Skeletal muscle tissue (tissue), 4 donors: ENCODE data around the gene CXCL17. TPM values are rescaled to one million over a fixed set of nuclear protein-coding genes. Genes with fewer than 3 reads are reported as not detected.

Source experiments
- H3K27ac ChIP-seq: one replicate; pipeline ENCODE4 v1.7.0; 2013; ENCODE audit warnings: mild to moderate bottlenecking, low read depth, low read length, inconsistent platforms
- H3K27me3 ChIP-seq, 3 donors: one replicate each; pipeline ENCODE4 v1.7.0; 2013; ENCODE audit warnings: low read length in 3 of 3; ENCODE audit not compliant: control insufficient read depth in 3 of 3, insufficient read depth in 3 of 3
- H3K36me3 ChIP-seq, 3 donors: one replicate each; pipeline ENCODE4 v1.7.0; 2013; ENCODE audit warnings: low read length in 3 of 3; ENCODE audit not compliant: control insufficient read depth in 3 of 3, insufficient read depth in 3 of 3
- H3K4me1 ChIP-seq, 3 donors: one replicate each; pipeline ENCODE4 v1.7.0; 2013; ENCODE audit warnings: low read length in 3 of 3, mild to moderate bottlenecking in 3 of 3; ENCODE audit not compliant: control insufficient read depth in 3 of 3, insufficient read depth in 3 of 3
- H3K4me3 ChIP-seq, 3 donors: one replicate each; pipeline ENCODE4 v1.7.0; 2013; ENCODE audit warnings: low read length in 3 of 3
- H3K9ac ChIP-seq, 3 donors: one replicate each; pipeline ENCODE4 v1.7.0; 2013; ENCODE audit warnings: low read length in 3 of 3, mild to moderate bottlenecking in 3 of 3, moderate library complexity in 2 of 3, low read depth in 1 of 3
- H3K9me3 ChIP-seq, 3 donors: one replicate each; pipeline ENCODE4 v1.7.0; 2013; ENCODE audit warnings: low read length in 3 of 3; ENCODE audit not compliant: control insufficient read depth in 3 of 3
- total RNA-seq: library from RNA; depleted of rRNA; stranded (reverse); fragments of >200 nt; gene quantifications from one replicate; pipeline ENCODE4 v1.2.3, GENCODE V29; 2014
- donor health status: Osteomylitis.

Gene CXCL17
- total RNA-seq, 1 donor from 2014 or later, result not detected

GRCh38 chr19:42477117-42477516 is 34.4 kb upstream of the CXCL17 start:
- no peaks in the 10 kb centered on the region for H3K9me3 ChIP-seq
- no peak overlapping the region for H3K27ac ChIP-seq
- no peaks in the 10 kb centered on the region for H3K36me3 ChIP-seq
- H3K4me3 ChIP-seq, result no peak overlapping the region
- no peaks in the 10 kb centered on the region for H3K4me1 ChIP-seq
- H3K27me3 ChIP-seq, result peaks cover 0 to 4% (median 0%) of the 10 kb centered on the region in 3 donors
- H3K9ac ChIP-seq, result no peak overlapping the region

GRCh38 chr19:42475366-42475765 is 32.6 kb upstream of the CXCL17 start:
- H3K27ac ChIP-seq, result no peak overlapping the region
- no peak overlapping the region for H3K9ac ChIP-seq
- no peaks in the 10 kb centered on the region for H3K4me1 ChIP-seq
- no peaks in the 10 kb centered on the region for H3K36me3 ChIP-seq
- no peaks in the 10 kb centered on the region for H3K9me3 ChIP-seq
- no peak overlapping the region for H3K4me3 ChIP-seq
- peaks cover 0 to 4% (median 0%) of the 10 kb centered on the region in 3 donors for H3K27me3 ChIP-seq

- Histone ChIP-seq H3K27me3 (peaks cover 0 to 4% (median 0%) of the 10 kb centered on the region in 3 donors), H3K9me3 (no peaks in the 10 kb centered on the region), H3K4me1 (no peaks in the 10 kb centered on the region), H3K4me3 (no peak overlapping the region), H3K36me3 (no peaks in the 10 kb centered on the region), H3K27ac (no peak overlapping the region), H3K9ac (no peak overlapping the region)
These were observed 32.0 kb upstream of the CXCL17 start for GRCh38 chr19:42474743-42475142.

- Histone ChIP-seq H3K9ac (no peak overlapping the region), H3K36me3 (no peaks in the 10 kb centered on the region), H3K4me1 (no peaks in the 10 kb centered on the region), H3K9me3 (no peaks in the 10 kb centered on the region), H3K27me3 (peaks cover 0 to 4% (median 0%) of the 10 kb centered on the region in 3 donors), H3K4me3 (no peak overlapping the region), H3K27ac (no peak overlapping the region)
These were observed 30.9 kb upstream of the CXCL17 start for GRCh38 chr19:42473686-42474085.

- Histone ChIP-seq H3K27me3 (peaks cover 0 to 4% (median 3%) of the 10 kb centered on the region in 3 donors), H3K36me3 (no peaks in the 10 kb centered on the region), H3K4me1 (peaks cover 0 to 3% (median 2%) of the 10 kb centered on the region in 3 donors)
These were observed 29.8 kb upstream of the CXCL17 start for GRCh38 chr19:42472402-42473147.

GRCh38 chr19:42471554-42472249 is 29.0 kb upstream of the CXCL17 start:
- H3K9ac ChIP-seq, result no peak overlapping the region
- H3K4me1 ChIP-seq, result peaks cover 0 to 3% (median 2%) of the 10 kb centered on the region in 3 donors
- H3K4me3 ChIP-seq, result no peak overlapping the region
- peaks cover 0 to 4% (median 3%) of the 10 kb centered on the region in 3 donors for H3K27me3 ChIP-seq
- no peaks in the 10 kb centered on the region for H3K36me3 ChIP-seq
- no peak overlapping the region for H3K27ac ChIP-seq
- H3K9me3 ChIP-seq, result no peaks in the 10 kb centered on the region

More at GRCh38 chr19:42472402-42473147, 29.8 kb upstream of the CXCL17 start:
- Histone ChIP-seq H3K27ac (no peak overlapping the region), H3K9me3 (no peaks in the 10 kb centered on the region), H3K4me3 (no peak overlapping the region), H3K9ac (no peak overlapping the region)

GRCh38 chr19:42469311-42470235 is 26.8 kb upstream of the CXCL17 start:
- Histone ChIP-seq H3K9ac (no peak overlapping the region), H3K4me1 (peaks cover 5 to 9% (median 9%) of the 10 kb centered on the region in 3 donors), H3K36me3 (no peaks in the 10 kb centered on the region), H3K27ac (no peak overlapping the region), H3K4me3 (no peak overlapping the region), H3K9me3 (no peaks in the 10 kb centered on the region), H3K27me3 (peaks cover 0 to 4% (median 3%) of the 10 kb centered on the region in 3 donors)

- Histone ChIP-seq H3K9me3 (no peaks in the 10 kb centered on the region), H3K27ac (no peak overlapping the region), H3K4me3 (no peak overlapping the region), H3K36me3 (no peaks in the 10 kb centered on the region), H3K27me3 (peaks cover 0 to 4% (median 3%) of the 10 kb centered on the region in 3 donors), H3K4me1 (peaks cover 5 to 9% (median 9%) of the 10 kb centered on the region in 3 donors), H3K9ac (no peak overlapping the region)
These were observed 25.6 kb upstream of the CXCL17 start for GRCh38 chr19:42468273-42468796.

GRCh38 chr19:42467183-42467760 is 24.5 kb upstream of the CXCL17 start:
- Histone ChIP-seq H3K4me3 (no peak overlapping the region), H3K27ac (no peak overlapping the region), H3K36me3 (no peaks in the 10 kb centered on the region), H3K27me3 (peaks cover 0 to 3% (median 0%) of the 10 kb centered on the region in 3 donors), H3K9ac (no peak overlapping the region), H3K4me1 (peaks cover 5 to 9% (median 9%) of the 10 kb centered on the region in 3 donors), H3K9me3 (no peaks in the 10 kb centered on the region)
